ENCODE data around the gene ZFYVE27. TPM values are rescaled to one million over a fixed set of nuclear protein-coding genes. Genes with fewer than 3 reads are reported as not detected.

Gene ZFYVE27
- total and polyA plus RNA-seq, 10 of the 15 experiments (the other 5 are each of a cell fraction or from before 2014, with no cell fraction given): 1.1 to 28.9 (median 21.4) TPM

DNA sequence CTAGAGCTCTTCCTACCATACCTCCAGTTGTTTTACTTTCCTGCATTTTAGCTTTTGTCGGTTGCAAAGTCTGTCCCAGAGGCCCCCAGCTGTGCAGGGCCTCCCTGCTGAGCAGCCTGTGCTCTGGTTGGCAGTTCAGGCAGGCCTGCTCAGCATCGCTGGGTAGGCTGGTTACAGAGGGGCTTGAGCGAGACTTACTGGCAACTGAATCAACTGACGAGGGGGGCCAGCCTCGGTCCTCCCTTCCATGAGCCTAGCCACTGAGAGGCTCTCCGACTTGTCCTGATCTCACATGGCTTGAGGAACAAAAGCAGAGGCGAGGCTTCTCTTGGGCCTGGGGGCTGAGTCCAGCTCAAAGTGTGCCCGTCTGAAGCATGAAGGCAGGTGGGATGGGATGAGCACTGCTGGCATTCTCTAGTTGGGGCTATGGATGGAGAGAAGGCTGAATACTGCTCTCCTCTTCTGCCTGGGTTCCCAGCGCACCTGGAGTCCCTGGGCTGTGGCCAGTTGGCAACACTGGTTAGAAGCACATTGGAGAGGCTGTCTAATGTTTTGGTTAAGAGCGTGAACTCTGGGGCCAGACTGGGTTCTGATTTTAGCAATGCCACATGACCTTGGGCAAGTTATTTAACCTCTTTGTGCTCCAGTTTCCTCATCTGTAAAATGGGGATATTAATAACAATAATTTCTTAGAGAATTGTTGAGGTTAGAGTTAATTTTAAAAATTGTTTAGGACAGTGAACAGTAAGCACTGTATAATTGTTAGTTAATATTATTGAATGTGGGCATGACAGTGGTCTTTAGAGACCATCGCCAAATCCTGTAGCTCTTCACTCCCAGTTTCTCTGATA is 41.7 kb downstream of the ZFYVE27 start:
- ATAC-seq: no peak
- ChIA-PET CTCF (no interaction called here), POLR2A (no interaction called here), RAD21 (ENCODE audit: unreplicated experiment) (no interaction called here), SMC1A (ENCODE audit: uncharacterized antibody, unreplicated experiment) (no interaction called here)
- Histone ChIP-seq H3K9ac (ENCODE audit: control insufficient read depth, insufficient read depth, low read length) (no peak overlapping the region), H2AFZ (ENCODE audit: control insufficient read depth, low read depth, low read length) (no peak overlapping the region), H4K20me1 (ENCODE audit: control insufficient read depth, insufficient read depth) (no peaks in the 10 kb centered on the region; the same call in 1 of the 2 replicates), H3K4me3 (no peak overlapping the region), H3K27ac (ENCODE audit: control insufficient read depth, insufficient read depth) (no peak overlapping the region), H3K9me3 (replicated peaks; ENCODE audit: control insufficient read depth, insufficient read depth, low read length) (no peaks in the 10 kb centered on the region), H3K79me2 (ENCODE audit: control insufficient read depth, insufficient read depth, low read length) (no peaks in the 10 kb centered on the region), H3K4me2 (ENCODE audit: control insufficient read depth, insufficient read depth) (no peak overlapping the region), H3K27me3 (replicated peaks in 1 of 2; ENCODE audit: control insufficient read depth in 2 of 2, insufficient read depth in 2 of 2, low read length in 1 of 2) (no peaks in the 10 kb centered on the region), H3K4me1 (ENCODE audit: control insufficient read depth, insufficient read depth, low read length) (no peaks in the 10 kb centered on the region), H3K36me3 (ENCODE audit: control insufficient read depth in 2 of 2, insufficient read depth in 2 of 2, low read length in 1 of 2) (no peaks in the 10 kb centered on the region)
- FAIRE-seq: no peak
- no TSS peak for BruUV-seq (replicated peaks)
- intact Hi-C loops (cut with micrococcal nuclease; ENCODE audit: unreplicated experiment) (no loop called here), in situ Hi-C loops (cut with MboI) (no loop called here)
- DNase-seq (ENCODE audit: low read depth, low spot score): no peak
- TF ChIP-seq, protein P1, sequence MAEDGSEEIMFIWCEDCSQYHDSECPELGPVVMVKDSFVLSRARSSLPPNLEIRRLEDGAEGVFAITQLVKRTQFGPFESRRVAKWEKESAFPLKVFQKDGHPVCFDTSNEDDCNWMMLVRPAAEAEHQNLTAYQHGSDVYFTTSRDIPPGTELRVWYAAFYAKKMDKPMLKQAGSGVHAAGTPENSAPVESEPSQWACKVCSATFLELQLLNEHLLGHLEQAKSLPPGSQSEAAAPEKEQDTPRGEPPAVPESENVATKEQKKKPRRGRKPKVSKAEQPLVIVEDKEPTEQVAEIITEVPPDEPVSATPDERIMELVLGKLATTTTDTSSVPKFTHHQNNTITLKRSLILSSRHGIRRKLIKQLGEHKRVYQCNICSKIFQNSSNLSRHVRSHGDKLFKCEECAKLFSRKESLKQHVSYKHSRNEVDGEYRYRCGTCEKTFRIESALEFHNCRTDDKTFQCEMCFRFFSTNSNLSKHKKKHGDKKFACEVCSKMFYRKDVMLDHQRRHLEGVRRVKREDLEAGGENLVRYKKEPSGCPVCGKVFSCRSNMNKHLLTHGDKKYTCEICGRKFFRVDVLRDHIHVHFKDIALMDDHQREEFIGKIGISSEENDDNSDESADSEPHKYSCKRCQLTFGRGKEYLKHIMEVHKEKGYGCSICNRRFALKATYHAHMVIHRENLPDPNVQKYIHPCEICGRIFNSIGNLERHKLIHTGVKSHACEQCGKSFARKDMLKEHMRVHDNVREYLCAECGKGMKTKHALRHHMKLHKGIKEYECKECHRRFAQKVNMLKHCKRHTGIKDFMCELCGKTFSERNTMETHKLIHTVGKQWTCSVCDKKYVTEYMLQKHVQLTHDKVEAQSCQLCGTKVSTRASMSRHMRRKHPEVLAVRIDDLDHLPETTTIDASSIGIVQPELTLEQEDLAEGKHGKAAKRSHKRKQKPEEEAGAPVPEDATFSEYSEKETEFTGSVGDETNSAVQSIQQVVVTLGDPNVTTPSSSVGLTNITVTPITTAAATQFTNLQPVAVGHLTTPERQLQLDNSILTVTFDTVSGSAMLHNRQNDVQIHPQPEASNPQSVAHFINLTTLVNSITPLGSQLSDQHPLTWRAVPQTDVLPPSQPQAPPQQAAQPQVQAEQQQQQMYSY (CRISPR knock-in tag; IDR thresholded peaks at IDR 0.05): no peak
- 43% methylated on average over 11 of the region's 11 CpGs for WGBS (ENCODE audit: insufficient coverage, insufficient replicate concordance, low lambda C conversion rate, missing lambda C conversion rate)

DNA sequence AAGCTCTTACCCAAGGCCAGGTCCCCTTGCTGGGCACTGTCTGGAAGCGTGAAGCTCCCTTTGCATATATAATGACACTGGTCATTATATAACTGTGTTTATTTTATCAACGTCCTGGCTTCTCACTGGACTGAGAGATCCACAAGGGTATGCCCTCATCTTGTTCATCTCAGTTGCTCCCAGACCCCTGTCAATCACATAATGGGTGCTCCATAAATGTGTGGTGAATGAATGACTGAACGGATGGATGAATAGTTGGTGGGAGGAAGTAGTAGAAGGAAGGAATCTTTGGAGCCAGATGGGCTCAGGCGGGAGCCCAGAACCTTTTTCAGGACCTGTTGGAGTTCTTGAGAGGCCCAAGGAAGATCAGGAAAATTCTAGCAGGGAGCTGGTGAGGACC is 42.6 kb downstream of the ZFYVE27 start:
- no peak overlapping the region for H3K4me2 ChIP-seq (ENCODE audit: control insufficient read depth, insufficient read depth)
- H3K36me3 ChIP-seq (ENCODE audit: control insufficient read depth in 2 of 2, insufficient read depth in 2 of 2, low read length in 1 of 2): no peaks in the 10 kb centered on the region
- ChIA-PET CTCF (no interaction called here), POLR2A (no interaction called here), SMC1A (ENCODE audit: uncharacterized antibody, unreplicated experiment) (no interaction called here), RAD21 (ENCODE audit: unreplicated experiment) (no interaction called here)
- FAIRE-seq (no peak), DNase-seq (ENCODE audit: low read depth, low spot score) (no peak), ATAC-seq (no peak)
- no peaks in the 10 kb centered on the region for H4K20me1 ChIP-seq (ENCODE audit: control insufficient read depth, insufficient read depth)
- WGBS (ENCODE audit: insufficient coverage, insufficient replicate concordance, low lambda C conversion rate, missing lambda C conversion rate): 13% methylated on average over 4 of the region's 4 CpGs
- no peaks in the 10 kb centered on the region for H3K9me3 ChIP-seq (replicated peaks; ENCODE audit: control insufficient read depth, insufficient read depth, low read length)
- no peak overlapping the region for H3K27ac ChIP-seq (ENCODE audit: control insufficient read depth, insufficient read depth)
- H3K4me1 ChIP-seq (ENCODE audit: control insufficient read depth, insufficient read depth, low read length): no peaks in the 10 kb centered on the region
- no peak overlapping the region for H3K4me3 ChIP-seq
- no TSS peak for BruUV-seq (replicated peaks)
- H2AFZ ChIP-seq (ENCODE audit: control insufficient read depth, low read depth, low read length): no peak overlapping the region
- no peaks in the 10 kb centered on the region for H3K27me3 ChIP-seq (replicated peaks in 1 of 2; ENCODE audit: control insufficient read depth in 2 of 2, insufficient read depth in 2 of 2, low read length in 1 of 2)
- in situ Hi-C loops (cut with MboI) (no loop called here), intact Hi-C loops (cut with micrococcal nuclease; ENCODE audit: unreplicated experiment) (no loop called here)
- no peak overlapping the region for H3K9ac ChIP-seq (ENCODE audit: control insufficient read depth, insufficient read depth, low read length)
- no peaks in the 10 kb centered on the region for H3K79me2 ChIP-seq (ENCODE audit: control insufficient read depth, insufficient read depth, low read length)
- TF ChIP-seq NRF1 (conservative IDR thresholded peaks at IDR 0.05; ENCODE audit: low read depth, low read length) (no peak), EZH2 (IDR thresholded peaks at IDR 0.05; ENCODE audit: borderline replicate concordance, control insufficient read depth, low read depth, low read length) (no peak), ZNF217 (IDR thresholded peaks at IDR 0.05) (no peak)
- TF ChIP-seq, protein P1 (CRISPR knock-in tag; IDR thresholded peaks at IDR 0.05): no peak
